Panc1 (cell line): ENCODE results near the gene SYTL1.

Experiments
- POLR2AphosphoS5 ChIP-seq: IDR thresholded peaks from 2 replicates; pipeline ENCODE4 v1.6.1; 2012; ENCODE audit warnings: mild to moderate bottlenecking, low read depth, low read length, moderate library complexity
- TF ChIP-seq, protein P1 (sequence below): fragments of 450-650 bp; IDR thresholded peaks from 2 replicates; pipeline ENCODE4 v1.5.1; 2017; ENCODE audit warnings: mild to moderate bottlenecking

DNA sequence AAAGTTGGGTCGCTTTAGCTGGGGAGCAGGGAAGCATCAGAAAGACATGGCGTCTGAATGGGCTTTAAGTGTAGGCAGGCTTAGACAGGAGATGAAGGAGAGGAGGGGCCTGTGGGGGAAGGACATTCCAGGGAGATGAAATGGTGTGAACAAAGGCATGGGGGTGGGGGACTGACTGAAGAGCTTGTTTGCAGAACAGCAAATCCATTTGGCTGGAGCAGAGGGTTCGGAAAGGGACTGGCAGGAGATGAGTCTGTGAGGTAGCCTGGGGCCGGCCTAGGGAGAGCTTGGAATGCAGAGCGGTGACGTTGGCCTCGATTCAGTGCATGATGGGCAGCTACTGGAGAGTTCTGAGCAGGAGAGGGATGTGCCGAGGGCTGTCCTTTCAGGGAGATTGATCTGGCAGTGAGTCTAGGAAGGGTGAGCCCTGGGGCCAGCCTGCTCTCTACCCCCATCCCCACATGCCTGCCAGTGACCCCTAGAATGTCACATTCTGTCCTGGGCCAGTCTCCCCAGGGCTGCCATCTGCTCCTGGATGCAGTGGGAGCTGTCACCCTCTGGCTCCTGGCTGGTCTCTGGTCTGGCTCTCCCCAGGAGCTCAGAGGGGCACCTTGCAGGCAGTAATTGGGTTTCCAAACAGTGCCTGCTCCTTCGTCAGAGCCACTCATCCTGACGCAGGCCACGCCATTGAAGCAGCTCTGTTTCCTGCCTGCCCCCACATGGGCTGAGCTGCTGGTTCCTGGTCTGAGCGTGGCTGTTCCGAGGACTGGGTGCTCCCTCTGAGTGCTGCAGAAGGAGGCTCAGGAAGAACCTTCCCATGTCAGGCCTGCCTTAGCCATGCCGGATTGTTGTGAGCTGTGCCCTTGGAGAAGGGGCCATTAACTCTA, 42.2 kb upstream of the SYTL1 start:
- TF ChIP-seq, protein P1, sequence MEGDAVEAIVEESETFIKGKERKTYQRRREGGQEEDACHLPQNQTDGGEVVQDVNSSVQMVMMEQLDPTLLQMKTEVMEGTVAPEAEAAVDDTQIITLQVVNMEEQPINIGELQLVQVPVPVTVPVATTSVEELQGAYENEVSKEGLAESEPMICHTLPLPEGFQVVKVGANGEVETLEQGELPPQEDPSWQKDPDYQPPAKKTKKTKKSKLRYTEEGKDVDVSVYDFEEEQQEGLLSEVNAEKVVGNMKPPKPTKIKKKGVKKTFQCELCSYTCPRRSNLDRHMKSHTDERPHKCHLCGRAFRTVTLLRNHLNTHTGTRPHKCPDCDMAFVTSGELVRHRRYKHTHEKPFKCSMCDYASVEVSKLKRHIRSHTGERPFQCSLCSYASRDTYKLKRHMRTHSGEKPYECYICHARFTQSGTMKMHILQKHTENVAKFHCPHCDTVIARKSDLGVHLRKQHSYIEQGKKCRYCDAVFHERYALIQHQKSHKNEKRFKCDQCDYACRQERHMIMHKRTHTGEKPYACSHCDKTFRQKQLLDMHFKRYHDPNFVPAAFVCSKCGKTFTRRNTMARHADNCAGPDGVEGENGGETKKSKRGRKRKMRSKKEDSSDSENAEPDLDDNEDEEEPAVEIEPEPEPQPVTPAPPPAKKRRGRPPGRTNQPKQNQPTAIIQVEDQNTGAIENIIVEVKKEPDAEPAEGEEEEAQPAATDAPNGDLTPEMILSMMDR = no peak
- TF ChIP-seq POLR2AphosphoS5 = no peak
